Measurements from ENCODE around the gene IFT57. TPM values are rescaled to one million over a fixed set of nuclear protein-coding genes. Genes with fewer than 3 reads are reported as not detected.

The IFT57 gene
- total RNA-seq, 1 donor from 2014 or later, result 43.4 TPM

- DNase-seq (ENCODE audit: low read depth), result no peak
Observed at GRCh38 chr3:108127301-108127988, 94.8 kb downstream of the IFT57 start.

- no peak for DNase-seq (ENCODE audit: low read depth)
Observed at GRCh38 chr3:108126348-108126747, 95.9 kb downstream of the IFT57 start.

DNA sequence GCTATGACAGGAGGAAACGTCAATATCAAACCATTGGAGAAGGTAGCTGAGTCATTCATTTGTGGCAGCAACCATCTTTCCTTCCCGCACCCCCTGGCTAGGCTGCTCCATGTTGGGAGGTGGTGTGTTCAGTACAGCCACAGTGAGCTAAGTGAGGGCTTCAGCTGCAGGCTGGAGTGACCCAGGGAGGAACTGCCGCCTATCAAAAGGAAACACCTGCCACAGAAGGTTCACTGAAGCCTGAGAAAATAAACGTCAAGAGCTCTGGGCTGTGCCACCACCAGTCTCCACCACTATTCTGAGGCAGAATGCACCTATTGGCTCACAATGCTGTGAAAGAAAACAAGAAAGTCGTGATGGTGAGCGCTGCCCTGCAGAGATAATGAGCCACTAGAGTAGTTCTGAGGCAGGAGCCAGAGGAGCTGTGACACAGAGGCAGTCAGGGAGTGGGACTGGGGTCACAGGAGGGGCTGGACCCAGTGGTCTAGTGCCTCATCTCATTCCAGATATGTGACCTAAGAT, 96.6 kb downstream of the IFT57 start:
- no peak for DNase-seq (ENCODE audit: low read depth)

- no peak for DNase-seq (ENCODE audit: low read depth)
Observed at GRCh38 chr3:108125153-108125543, 97.1 kb downstream of the IFT57 start.

GRCh38 chr3:108124337-108125152, 97.7 kb downstream of the IFT57 start:
- no peak for DNase-seq (ENCODE audit: low read depth)

- DNase-seq (ENCODE audit: low read depth), result no peak
Observed at GRCh38 chr3:108123326-108123725, 98.9 kb downstream of the IFT57 start.

DNA sequence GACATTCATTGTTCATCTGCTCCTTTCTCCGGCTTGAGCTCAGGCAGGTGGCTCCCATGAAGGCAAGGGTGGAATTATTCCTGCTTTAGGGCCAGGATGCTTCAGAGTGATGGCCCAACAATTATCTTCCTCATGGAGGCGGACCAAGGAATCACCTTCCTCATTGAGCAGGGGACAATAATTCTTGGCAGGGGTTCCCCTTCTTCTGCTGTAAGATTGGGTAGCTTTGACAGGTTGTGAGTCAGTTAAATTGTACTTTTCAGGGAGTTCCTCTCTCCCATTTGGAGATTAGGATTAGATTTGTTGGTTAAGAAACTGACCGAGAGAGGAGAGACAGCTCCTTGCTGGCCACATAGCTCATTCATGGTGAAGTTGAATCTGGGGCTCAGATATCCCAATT, 99.9 kb downstream of the IFT57 start:
- DNase-seq (ENCODE audit: low read depth), result no peak

GRCh38 chr3:108119398-108120104, 102.7 kb downstream of the IFT57 start:
- DNase-seq (ENCODE audit: low read depth), result no peak

- DNase-seq (ENCODE audit: low read depth), result no peak
Observed at GRCh38 chr3:108118038-108118768, 104.0 kb downstream of the IFT57 start.

DNA sequence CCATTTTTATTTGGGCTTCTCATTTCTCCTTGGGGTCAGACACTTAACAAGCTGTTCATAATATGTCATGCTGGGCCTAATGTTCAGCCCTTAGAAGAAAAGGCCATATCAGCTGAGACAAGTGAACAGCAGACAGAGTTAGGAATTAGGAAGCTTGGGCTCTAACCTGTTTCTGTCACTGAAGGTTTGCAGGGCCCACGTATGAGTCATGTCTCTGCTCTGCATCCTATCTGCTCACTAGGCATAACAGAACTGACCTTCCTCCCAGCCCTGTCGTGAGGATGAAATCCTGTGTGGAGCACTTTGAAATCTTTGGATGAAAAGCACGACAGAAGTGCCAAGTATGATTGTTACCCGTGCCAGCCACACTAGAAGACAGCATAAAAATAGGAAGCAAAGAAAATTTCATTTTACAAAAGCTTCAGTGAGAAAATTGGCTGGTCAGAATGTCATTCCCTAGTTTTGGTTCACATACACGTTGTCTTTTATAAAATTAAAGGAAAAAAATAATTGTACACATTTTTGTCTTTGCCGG, 104.9 kb downstream of the IFT57 start:
- no peak for DNase-seq (ENCODE audit: low read depth)

GRCh38 chr3:108114423-108115065, 107.7 kb downstream of the IFT57 start:
- DNase-seq (ENCODE audit: low read depth), result no peak

DNA sequence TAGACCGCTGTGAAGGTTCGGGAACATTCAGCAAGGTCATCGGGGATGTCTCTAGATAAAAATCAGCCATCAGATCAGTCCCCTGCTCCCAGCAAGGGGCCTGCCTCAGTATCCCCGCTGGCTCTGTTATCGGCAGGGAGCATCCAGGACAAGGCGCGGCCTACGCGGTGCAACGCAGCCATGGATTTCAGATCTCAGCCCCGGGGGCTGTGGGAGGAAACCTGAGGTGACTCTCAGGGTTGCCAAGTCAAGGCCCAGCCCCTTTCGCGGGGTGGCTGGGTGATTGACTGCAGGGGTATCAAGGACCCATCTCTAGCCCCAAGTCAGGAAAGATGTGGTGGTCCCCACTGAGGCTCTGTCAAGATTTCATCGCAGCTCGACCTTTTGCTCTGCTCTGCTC, 108.2 kb downstream of the IFT57 start:
- DNase-seq (ENCODE audit: low read depth), result no peak

- no peak for DNase-seq (ENCODE audit: low read depth)
Observed at GRCh38 chr3:108110934-108111333, 111.3 kb downstream of the IFT57 start.

Other genes with a start within 250 kb of the IFT57 start
- 58.7 and 74.2 TPM in 2 replicates for gene CD47, start 131.4 kb downstream of the IFT57 start, total RNA-seq
- not detected in 2 replicates for gene HHLA2, start 74.1 kb upstream of the IFT57 start, total RNA-seq